HepG2 (cell line): ENCODE measurements around the gene CACNG7. TPM values are rescaled to one million over a fixed set of nuclear protein-coding genes. Genes with fewer than 3 reads are reported as not detected.

Experiments
- ATAC-seq: fragments of 200-7000 bp; cut with Tn5 transposase; 3 replicates; pipeline ENCODE4 v1.9.1; 2020; ENCODE audit warnings: mild to moderate bottlenecking, moderate library complexity
- BruUV-seq: library from RNA; stranded (reverse); fragments of 400-500 nt; replicated peaks from 2 replicates; lab custom pipeline; 2021; lab: Mats Ljungman, UMichigan
- CTCF ChIA-PET: fragments of 300-600 bp; formaldehyde crosslinking; extraction: SDS; loops from one replicate; lab custom pipeline; 2021; ENCODE audit warnings: low total read pairs, inconsistent platforms, low intra/inter-chr PET ratio; lab: Yijun Ruan, JAX
- POLR2A ChIA-PET: fragments of 350-600 bp; sonication (Branson Sonifier 250); formaldehyde crosslinking; loops from one replicate; lab custom pipeline; 2020; ENCODE audit warnings: antibody characterized with exemption, inconsistent platforms; lab: Yijun Ruan, JAX
- DNase-seq: peaks from one replicate; pipeline ENCODE4 v3.0.0-alpha.2; 2015; ENCODE audit warnings: low spot score
- FAIRE-seq: peaks from 3 replicates; lab custom pipeline; 2011; peaks lifted over from hg19 to GRCh38; lab: Jason Lieb, UNC
- H2AFZ ChIP-seq: one replicate; pipeline ENCODE4 v1.6.1; 2011; ENCODE audit warnings: low read length, inconsistent platforms
- H3K27ac ChIP-seq: fragments of 300-600 bp; 3 replicates; pipeline ENCODE4 v1.8.0; 2011; ENCODE audit warnings: mixed run types, mild to moderate bottlenecking, mixed read lengths, low read length, inconsistent platforms; ENCODE audit not compliant: insufficient read depth; ENCODE audit errors: extremely low read length
- H3K27me3 ChIP-seq, 2 experiments: fragments of 200-600 bp in 1 of 2; 2 replicates in 1 of 2; 3 replicates in 1 of 2; pipeline versions ENCODE4 v1.6.0 to v1.8.0; 2011; ENCODE audit warnings: low read length in 2 of 2, mild to moderate bottlenecking in 2 of 2, moderate library complexity in 2 of 2, inconsistent platforms in 1 of 2; ENCODE audit not compliant: insufficient read depth in 2 of 2, control insufficient read depth in 1 of 2
- H3K36me3 ChIP-seq, 2 experiments: fragments of 200-600 bp in 1 of 2; replicated peaks in 1 of 2; 2 replicates in 1 of 2; 3 replicates in 1 of 2; pipeline versions ENCODE4 v1.5.1 to v1.8.0; 2011; ENCODE audit warnings: low read length in 2 of 2, inconsistent platforms in 1 of 2; ENCODE audit not compliant: insufficient read depth in 2 of 2, control insufficient read depth in 1 of 2
- H3K4me1 ChIP-seq: 2 replicates; pipeline ENCODE4 v1.5.1; 2012; ENCODE audit warnings: low read length, inconsistent platforms; ENCODE audit not compliant: insufficient read depth
- H3K4me2 ChIP-seq: 2 replicates; pipeline ENCODE4 v1.6.0; 2011; ENCODE audit warnings: low read depth, low read length, inconsistent platforms
- H3K4me3 ChIP-seq, 3 experiments: fragments of 200-600 bp in 1 of 3; sonication (generic), shearing (Covaris generic) in 1 of 3; replicated peaks in 1 of 3; 2 replicates each; pipeline ENCODE4 v1.5.1; 2011 to 2016; ENCODE audit warnings: low read length in 3 of 3, inconsistent platforms in 2 of 3, low read depth in 2 of 3, mild to moderate bottlenecking in 2 of 3, control low read depth in 1 of 3, mixed read lengths in 1 of 3; ENCODE audit not compliant: insufficient read depth in 1 of 3
- H3K79me2 ChIP-seq: one replicate; pipeline ENCODE4 v1.6.1; 2011; ENCODE audit warnings: low read length, inconsistent platforms; ENCODE audit not compliant: insufficient read depth
- H3K9ac ChIP-seq: 2 replicates; pipeline ENCODE4 v1.6.0; 2011; ENCODE audit warnings: mild to moderate bottlenecking, low read depth, low read length, inconsistent platforms; ENCODE audit not compliant: insufficient read depth
- H3K9me3 ChIP-seq: 2 replicates; pipeline ENCODE4 v1.5.1; 2012; ENCODE audit warnings: mild to moderate bottlenecking, low read length
- H4K20me1 ChIP-seq: 2 replicates; pipeline ENCODE4 v1.6.0; 2011; ENCODE audit warnings: inconsistent platforms, mild to moderate bottlenecking, low read length, moderate library complexity; ENCODE audit not compliant: insufficient read depth
- CSRNP1 ChIP-seq: sonication (generic); formaldehyde crosslinking; IDR thresholded peaks from 2 replicates; pipeline ENCODE4 v1.8.1; 2023; ENCODE audit warnings: mild to moderate bottlenecking, missing genetic modification reagents
- FOXP1 ChIP-seq, 2 experiments: fragments of 450-650 bp in 1 of 2; IDR thresholded peaks; 2 replicates each; pipeline ENCODE4 v1.6.1; 2017 to 2018; ENCODE audit warnings: antibody characterized with exemption in 1 of 2
- GTF3A ChIP-seq: sonication (generic); formaldehyde crosslinking; conservative IDR thresholded peaks from 2 replicates; pipeline ENCODE4 v1.4.0; 2020; ENCODE audit warnings: mild to moderate bottlenecking, missing genetic modification reagents
- KAT8 ChIP-seq: IDR thresholded peaks from 2 replicates; pipeline ENCODE4 v1.6.1; 2016; ENCODE audit warnings: missing genetic modification reagents, missing compliant biosample characterization
- NCOA5 ChIP-seq: sonication (generic); formaldehyde crosslinking; IDR thresholded peaks from 2 replicates; pipeline ENCODE4 v1.4.0; 2020; ENCODE audit warnings: missing genetic modification reagents
- PHF21A ChIP-seq: sonication (generic); formaldehyde crosslinking; IDR thresholded peaks from 2 replicates; pipeline ENCODE4 v1.5.0; 2020; ENCODE audit warnings: mild to moderate bottlenecking, missing genetic modification reagents
- SP2 ChIP-seq: sonication (generic); formaldehyde crosslinking; IDR thresholded peaks from 2 replicates; pipeline ENCODE4 v1.5.1; 2020; ENCODE audit warnings: mild to moderate bottlenecking, missing genetic modification reagents
- TCF12 ChIP-seq, 2 experiments: fragments of 450-650 bp in 1 of 2; sonication (generic) in 1 of 2; formaldehyde crosslinking in 1 of 2; IDR thresholded peaks; 2 replicates each; pipeline versions ENCODE4 v1.6.1 to v1.8.0; 2017 to 2022; ENCODE audit warnings: antibody characterized with exemption in 1 of 2, mild to moderate bottlenecking in 1 of 2, missing genetic modification reagents in 1 of 2, moderate library complexity in 1 of 2
- TRIM24 ChIP-seq: sonication (generic); formaldehyde crosslinking; IDR thresholded peaks from 2 replicates; pipeline ENCODE4 v1.8.0; 2022; ENCODE audit warnings: mild to moderate bottlenecking, missing genetic modification reagents
- ZBTB7A ChIP-seq: sonication (generic); formaldehyde crosslinking; IDR thresholded peaks from 2 replicates; pipeline ENCODE4 v1.8.0; 2022; ENCODE audit warnings: mild to moderate bottlenecking, missing genetic modification reagents
- ZC3H4 ChIP-seq: sonication (generic); formaldehyde crosslinking; IDR thresholded peaks from 2 replicates; pipeline ENCODE4 v1.4.0; 2020; ENCODE audit warnings: missing genetic modification reagents, borderline replicate concordance
- ZNF7 ChIP-seq: IDR thresholded peaks from 2 replicates; pipeline ENCODE4 v1.6.1; 2016; ENCODE audit warnings: missing biosample characterization, missing genetic modification reagents
- ZNF766 ChIP-seq: sonication (generic); formaldehyde crosslinking; IDR thresholded peaks from 2 replicates; pipeline ENCODE4 v1.5.0; 2020; ENCODE audit warnings: missing genetic modification reagents, borderline replicate concordance
- ZNF788 ChIP-seq: sonication (generic); formaldehyde crosslinking; IDR thresholded peaks from 2 replicates; pipeline ENCODE4 v1.5.0; 2020; ENCODE audit warnings: mild to moderate bottlenecking, missing genetic modification reagents, borderline replicate concordance
- ZUFSP ChIP-seq: sonication (generic); formaldehyde crosslinking; IDR thresholded peaks from 2 replicates; pipeline ENCODE4 v1.9.0; 2021; ENCODE audit warnings: missing genetic modification reagents, mild to moderate bottlenecking, borderline replicate concordance
- WGBS: methylation state at CpG from one replicate; pipeline ENCODE4 v1.1.6; 2017; ENCODE audit warnings: low lambda C conversion rate; 5-methylcytosine and 5-hydroxymethylcytosine counted together
- in situ Hi-C: cut with HindIII; loops from 2 replicates; pipeline ENCODE4 v1.10.0; 2017; ENCODE audit warnings: low pct_unique_long_range_greater_than_20kb; ENCODE audit not compliant: extremely low pct_ligation_motif_present
- intact Hi-C: fragments of 100-400 bp; cut with micrococcal nuclease; formaldehyde crosslinking; loops from one replicate; pipeline ENCODE4 v1.10.0; 2022; ENCODE audit not compliant: unreplicated experiment
- polyA plus RNA-seq, 8 experiments: library from polyadenylated mRNA; depleted of rRNA in 3 of 8; stranded (reverse) in 7 of 8; unstranded in 1 of 8; fragments of >200 nt; fragmentation: Illumina TruSeq in 4 of 8; extraction: Trizol in 4 of 8; gene quantifications; 2 replicates each; pipeline versions ENCODE4 v1.2.1 to v1.2.3, GENCODE V29; 2011 to 2016; ENCODE audit warnings: low read depth in 4 of 8, missing spikeins in 1 of 8, mixed read lengths in 1 of 8; ENCODE audit not compliant: insufficient read depth in 1 of 8
- total RNA-seq, 5 experiments: library from RNA; depleted of rRNA; stranded (reverse); fragments of >200 nt; fragmentation: Illumina TruSeq; extraction: Trizol; gene quantifications; 2 replicates each; pipeline ENCODE4 v1.2.3, GENCODE V29; 2016; ENCODE audit warnings: low read depth in 1 of 5

CACNG7 gene
- total and polyA plus RNA-seq, 2 of the 13 experiments (the other 11 are each of a cell fraction or from before 2014, with no cell fraction given), result not detected

- no peak for TF ChIP-seq NCOA5 (CRISPR knock-in tag)
- TF ChIP-seq ZNF7 (CRISPR knock-in tag), result no peak
These were observed 28.2 kb upstream of the CACNG7 start (continued) for GRCh38 chr19:53880711-53881481.

GRCh38 chr19:53881482-53882390, 27.3 kb upstream of the CACNG7 start, which contains the start of gene PRKCG:
Gene PRKCG, plus strand, starts transcription at chr19:53882197. Its CDS starts 298 bp downstream, at chr19:53882495.
- H3K36me3 ChIP-seq, result no peaks in the 10 kb centered on the region
- no peaks in the 10 kb centered on the region for H4K20me1 ChIP-seq
- H3K9me3 ChIP-seq, result no peaks in the 10 kb centered on the region
- WGBS, result 7% methylated on average over 25 of the region's 49 CpGs
- no TSS peak for BruUV-seq
- ATAC-seq (peak; percentile 51), DNase-seq (peak; percentile 44), FAIRE-seq (no peak)
- in situ Hi-C loops (loop anchor here (5.0 kb wide), 1 partner anchor 39 kb away; no protein-coding TSS in a partner anchor), intact Hi-C loops (loop anchor here (2.0 kb wide), 1 partner anchor 39 kb away; no protein-coding TSS in a partner anchor)
- H3K27me3 ChIP-seq, result peaks cover 0 to 38% of the 10 kb centered on the region in 2 experiments; a peak in 3 of 5 replicates
- H3K4me2 ChIP-seq, result peak within 1 kb of the TSS; percentile 89
- CTCF ChIA-PET, result interaction anchor here (2.7 to 3.7 kb wide), 2 partner anchors 29 to 40 kb away, joined by 20 to 34 read pairs; no protein-coding TSS in a partner anchor
- no peak within 1 kb of the TSS for H2AFZ ChIP-seq
- peak within 1 kb of the TSS; percentile 49 to 68 (median 51) for H3K4me3 ChIP-seq
- H3K27ac ChIP-seq, result no peak within 1 kb of the TSS
- peak within 1 kb of the TSS; percentile 38; the same call in 1 of the 2 replicates for H3K9ac ChIP-seq
- POLR2A ChIA-PET, result interaction anchor here (1.4 to 1.5 kb wide), 3 partner anchors 14 to 17 kb away, joined by 6 to 14 read pairs (median 9); partner anchors contain the start of gene MYADM
- H3K79me2 ChIP-seq, result no peaks in the 10 kb centered on the region
- H3K4me1 ChIP-seq, result peaks cover 30% of the 10 kb centered on the region
- TF ChIP-seq TRIM24 (CRISPR knock-in tag) (no peak), ZUFSP (CRISPR knock-in tag) (no peak), FOXP1 (IDR thresholded peaks at IDR 0.05) (no peak), FOXP1 (CRISPR knock-in tag; IDR thresholded peaks at IDR 0.05) (no peak), ZNF788 (CRISPR knock-in tag) (no peak; the same call in 1 of the 2 replicates), TCF12 (IDR thresholded peaks at IDR 0.05) (no peak), TCF12 (CRISPR knock-in tag; IDR thresholded peaks at IDR 0.05) (no peak), KAT8 (CRISPR knock-in tag) (no peak), GTF3A (no peak), SP2 (CRISPR knock-in tag) (no peak), PHF21A (CRISPR knock-in tag) (no peak), ZNF766 (CRISPR knock-in tag) (no peak), CSRNP1 (CRISPR knock-in tag) (no peak), ZBTB7A (no peak), ZC3H4 (CRISPR knock-in tag) (no peak)
